MCF 10A (cell line): ENCODE results near the gene VASP. TPM values are rescaled to one million over a fixed set of nuclear protein-coding genes. Genes with fewer than 3 reads are reported as not detected.

Experiments used
- BruUV-seq: library from RNA; stranded (reverse); fragments of 400-500 nt; replicated peaks from 2 replicates; lab custom pipeline; 2021; lab: Mats Ljungman, UMichigan
- CTCF ChIA-PET: fragments of 300-600 bp; sonication (Branson Sonifier 250); formaldehyde crosslinking; extraction: SDS; loops from one replicate; lab custom pipeline; 2021; ENCODE audit warnings: antibody characterized with exemption, inconsistent platforms; lab: Yijun Ruan, JAX
- POLR2A ChIA-PET: fragments of 300-600, 350-650 bp; sonication (Branson Sonifier 250); formaldehyde crosslinking; extraction: SDS; loops from one replicate; lab custom pipeline; 2020; ENCODE audit warnings: antibody characterized with exemption, inconsistent platforms; lab: Yijun Ruan, JAX
- DNase-seq: peaks from one replicate; pipeline ENCODE4 v3.0.0-alpha.2; 2018; ENCODE audit not compliant: unreplicated experiment
- H3K27ac Mint-ChIP-seq: one replicate; pipeline ENCODE4 v1.8.0; 2022; ENCODE audit warnings: mild to moderate bottlenecking, low read depth, mixed read lengths; ENCODE audit not compliant: unreplicated experiment
- H3K27me3 Mint-ChIP-seq: one replicate; pipeline ENCODE4 v1.8.0; 2022; ENCODE audit warnings: mixed read lengths; ENCODE audit not compliant: insufficient read depth, unreplicated experiment
- H3K36me3 Mint-ChIP-seq: one replicate; pipeline ENCODE4 v1.8.0; 2022; ENCODE audit warnings: mild to moderate bottlenecking, moderate library complexity, mixed read lengths; ENCODE audit not compliant: insufficient read depth, unreplicated experiment
- H3K4me1 Mint-ChIP-seq: one replicate; pipeline ENCODE4 v1.8.0; 2022; ENCODE audit warnings: mixed read lengths; ENCODE audit not compliant: insufficient read depth, unreplicated experiment
- H3K4me3 Mint-ChIP-seq: one replicate; pipeline ENCODE4 v1.8.0; 2022; ENCODE audit warnings: mild to moderate bottlenecking, moderate library complexity, mixed read lengths; ENCODE audit not compliant: unreplicated experiment
- H3K9me3 Mint-ChIP-seq: one replicate; pipeline ENCODE4 v1.8.0; 2022; ENCODE audit warnings: mixed read lengths; ENCODE audit not compliant: unreplicated experiment
- CTCF ChIP-seq: fragments of 200-600 bp; IDR thresholded peaks from one replicate; pipeline ENCODE4 v1.8.0; 2022; ENCODE audit warnings: antibody characterized with exemption, mild to moderate bottlenecking; ENCODE audit not compliant: unreplicated experiment
- intact Hi-C: fragments of 100-400 bp; cut with micrococcal nuclease; formaldehyde crosslinking; loops from 2 replicates; pipeline ENCODE4 v1.14.1; 2022
- total RNA-seq: library from RNA; stranded (reverse); gene quantifications from 2 replicates; pipeline ENCODE4 v1.2.3, GENCODE V29; 2022

Gene VASP
- total RNA-seq, 1 experiment from 2014 or later: 178 TPM

DNA sequence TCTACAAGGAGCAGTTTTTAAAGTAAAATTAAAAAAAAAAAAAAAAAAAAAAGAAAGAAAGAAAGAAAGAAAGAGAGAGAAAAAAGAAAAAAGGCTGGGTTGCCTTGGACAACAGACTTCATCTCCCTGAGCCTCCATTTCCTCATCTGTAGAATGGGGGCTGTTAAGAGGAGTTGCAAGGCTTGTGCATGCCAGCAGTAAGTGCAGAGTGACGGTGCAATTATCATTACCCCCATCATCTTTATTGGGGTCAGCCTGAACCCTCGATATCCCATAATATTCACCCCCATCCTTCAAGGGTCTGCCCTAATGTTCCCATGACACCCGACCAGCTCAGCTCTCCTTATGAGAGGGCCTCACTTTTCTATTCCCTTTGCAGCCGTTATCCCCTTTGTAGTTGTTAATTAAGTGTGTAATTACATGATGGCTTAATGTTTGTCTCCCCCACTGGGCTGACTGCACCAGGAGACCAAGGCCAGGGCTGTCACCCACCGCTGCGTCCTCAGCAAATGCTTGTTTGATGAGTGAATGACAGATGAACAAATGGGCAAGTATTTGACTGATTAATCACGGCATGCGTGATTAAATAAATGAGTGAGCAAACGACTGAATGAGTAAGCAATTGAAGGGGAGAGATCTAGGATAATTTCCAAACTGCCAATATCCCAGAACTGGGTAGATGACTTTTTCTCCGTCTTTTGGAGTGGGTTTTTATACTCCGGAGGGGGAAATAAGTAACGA lies 29.4 kb upstream of the VASP start:
- POLR2A ChIA-PET: interaction anchor here (0.5 to 5.3 kb wide), 21 partner anchors 9 to 523 kb away, joined by 3 to 110 read pairs (median 5); partner anchors contain the start of genes CLPTM1, ERCC1, FOSB and OPA3

GRCh38 chr19:45478454-45479238 lies 28.6 kb upstream of the VASP start:
- H3K27ac Mint-ChIP-seq: peak overlapping the region; percentile 99
- CTCF ChIA-PET: interaction anchor here (0.6 to 13.4 kb wide), 29 partner anchors 9 to 614 kb away, joined by 3 to 386 read pairs (median 3); partner anchors contain the start of genes ERCC1, FOSB and PPP1R13L
- H3K4me3 Mint-ChIP-seq: peak overlapping the region; percentile 76
- TSS peak; percentile 100 for BruUV-seq
- peak; percentile 97 for TF ChIP-seq CTCF
- H3K9me3 Mint-ChIP-seq: no peaks in the 10 kb centered on the region
- POLR2A ChIA-PET: interaction anchor here (0.5 to 5.3 kb wide), 27 partner anchors 10 to 524 kb away, joined by 3 to 110 read pairs (median 4); partner anchors contain the start of genes CLPTM1, ERCC1, FOSB and OPA3
- peaks cover 14% of the 10 kb centered on the region for H3K4me1 Mint-ChIP-seq
- no peaks in the 10 kb centered on the region for H3K27me3 Mint-ChIP-seq
- peaks cover 39% of the 10 kb centered on the region for H3K36me3 Mint-ChIP-seq
- peak; percentile 95 for DNase-seq
- intact Hi-C loops: loop anchor here (1.0 to 5.0 kb wide), 7 partner anchors 9 to 226 kb away; partner anchors contain the start of gene MARK4

More for the DNA sequence above, 29.4 kb upstream of the VASP start:
- intact Hi-C loops: loop anchor here (1.0 to 5.0 kb wide), 7 partner anchors 9 to 226 kb away; partner anchors contain the start of gene MARK4
- DNase-seq: no peak
- no peak for TF ChIP-seq CTCF
- H3K4me1 Mint-ChIP-seq: peaks cover 14% of the 10 kb centered on the region
- CTCF ChIA-PET: interaction anchor here (0.6 to 13.4 kb wide), 16 partner anchors 9 to 614 kb away, joined by 3 to 386 read pairs (median 4); partner anchors contain the start of genes ERCC1, FOSB and PPP1R13L
- H3K4me3 Mint-ChIP-seq: peak overlapping the region; percentile 76
- peaks cover 45% of the 10 kb centered on the region for H3K36me3 Mint-ChIP-seq
- no TSS peak for BruUV-seq
- H3K9me3 Mint-ChIP-seq: no peaks in the 10 kb centered on the region
- no peaks in the 10 kb centered on the region for H3K27me3 Mint-ChIP-seq
- peak overlapping the region; percentile 99 for H3K27ac Mint-ChIP-seq

- no peaks in the 10 kb centered on the region for H3K9me3 Mint-ChIP-seq
- no peak for DNase-seq
- ChIA-PET CTCF (interaction anchor here (1.6 to 13.4 kb wide), 2 partner anchors 13 to 50 kb away, joined by 5 to 386 read pairs; partner anchors contain the start of gene ERCC1), POLR2A (no interaction called here)
- intact Hi-C loops: no loop called here
- H3K4me3 Mint-ChIP-seq: no peak overlapping the region
- H3K4me1 Mint-ChIP-seq: peaks cover 9% of the 10 kb centered on the region
- no peaks in the 10 kb centered on the region for H3K27me3 Mint-ChIP-seq
- no TSS peak for BruUV-seq
- no peak overlapping the region for H3K27ac Mint-ChIP-seq
- H3K36me3 Mint-ChIP-seq: peaks cover 7% of the 10 kb centered on the region
- TF ChIP-seq CTCF: no peak
Measured at GRCh38 chr19:45483033-45483432, 24.2 kb upstream of the VASP start.
